NCI-H2196 treated with DMSO at 0.1 percent for 48 hours (cell line): ENCODE measurements around the gene COX4I2.
"Not testable (repeated sequence)": the region's sequence is repeated elsewhere in the genome, so short reads cannot be mapped to it uniquely, and the experiment has no call there.

Source experiments
- DNase-seq: peaks from one replicate; lab custom pipeline; 2025; ENCODE audit not compliant: unreplicated experiment; lab: John Stamatoyannopoulos, UW

COX4I2 gene

DNA sequence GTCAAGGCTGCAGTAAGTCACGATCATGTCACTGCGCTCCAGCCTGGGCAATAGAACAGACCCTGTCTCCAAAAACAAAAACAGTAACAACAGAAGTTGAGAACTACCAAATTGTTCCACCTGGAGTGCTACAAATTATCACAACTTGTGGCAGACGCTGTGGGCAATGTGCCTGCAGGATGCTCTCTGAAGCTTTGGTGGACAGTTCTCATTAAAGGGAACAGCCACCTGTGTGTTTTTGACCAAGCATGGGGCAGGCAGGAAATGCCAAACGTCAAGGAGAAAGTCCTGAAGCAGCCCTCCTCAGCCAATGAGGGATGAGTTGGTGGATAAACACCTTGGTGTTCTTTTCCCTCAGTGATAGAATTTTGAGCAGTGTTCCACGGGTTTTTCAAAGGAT, 15.8 kb downstream of the COX4I2 start:
- no peak for DNase-seq

DNA sequence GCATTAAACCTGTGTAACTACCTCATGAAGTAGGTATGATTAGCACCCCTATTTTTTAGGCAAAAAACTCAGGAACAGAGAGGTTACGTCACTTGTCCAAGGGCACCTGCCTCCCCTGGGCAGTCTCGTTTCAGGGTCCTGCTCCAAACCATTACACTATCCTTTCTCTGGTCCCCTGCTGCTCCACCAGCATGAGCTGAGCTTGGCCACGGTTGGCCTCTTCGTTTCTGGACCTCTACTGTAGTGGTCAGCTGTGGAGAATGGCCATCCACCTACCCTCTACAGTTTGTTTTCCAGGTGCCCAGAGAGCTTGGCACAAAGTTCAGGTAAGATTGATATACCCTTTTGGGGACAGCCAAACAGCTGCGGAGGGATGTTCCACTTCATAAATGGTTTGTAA, 16.8 kb downstream of the COX4I2 start:
- DNase-seq, result no peak

DNA sequence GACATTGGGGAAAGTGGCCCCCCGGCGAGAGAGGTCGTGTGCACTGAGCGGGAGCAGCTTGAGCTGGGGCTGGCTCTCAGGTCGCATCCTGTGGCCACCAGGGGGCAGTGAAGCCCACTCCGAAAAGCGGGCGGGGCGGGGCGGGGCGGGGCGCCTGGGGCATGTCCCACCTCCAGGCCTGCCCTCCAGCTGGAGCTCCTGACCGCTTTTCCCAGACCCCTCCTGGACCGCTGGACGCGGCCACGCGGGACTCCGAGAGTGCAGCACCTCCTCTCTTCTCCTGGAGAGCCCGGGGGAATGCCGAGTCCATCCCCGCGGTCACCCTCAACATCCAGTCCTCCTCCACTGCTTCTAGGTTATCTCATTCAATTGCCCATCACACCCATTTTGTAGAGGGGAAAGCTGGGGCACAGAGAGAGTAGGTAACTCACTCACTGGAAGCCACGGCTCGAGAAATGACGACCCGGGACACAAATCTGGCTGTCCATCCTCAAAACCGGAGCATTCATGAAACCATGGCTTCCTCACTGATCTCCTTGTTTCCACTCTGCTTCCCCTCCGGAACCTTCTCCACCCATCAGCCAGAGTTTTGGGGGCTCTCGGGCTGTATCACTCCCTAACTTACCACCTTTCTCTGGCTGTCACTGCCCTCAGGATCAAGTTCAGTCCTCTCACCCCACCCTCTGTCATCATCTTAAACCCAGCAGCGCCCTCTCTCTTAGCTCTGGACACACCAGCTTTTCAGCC, 24.1 kb downstream of the COX4I2 start:
- DNase-seq, result peak; percentile 60

DNA sequence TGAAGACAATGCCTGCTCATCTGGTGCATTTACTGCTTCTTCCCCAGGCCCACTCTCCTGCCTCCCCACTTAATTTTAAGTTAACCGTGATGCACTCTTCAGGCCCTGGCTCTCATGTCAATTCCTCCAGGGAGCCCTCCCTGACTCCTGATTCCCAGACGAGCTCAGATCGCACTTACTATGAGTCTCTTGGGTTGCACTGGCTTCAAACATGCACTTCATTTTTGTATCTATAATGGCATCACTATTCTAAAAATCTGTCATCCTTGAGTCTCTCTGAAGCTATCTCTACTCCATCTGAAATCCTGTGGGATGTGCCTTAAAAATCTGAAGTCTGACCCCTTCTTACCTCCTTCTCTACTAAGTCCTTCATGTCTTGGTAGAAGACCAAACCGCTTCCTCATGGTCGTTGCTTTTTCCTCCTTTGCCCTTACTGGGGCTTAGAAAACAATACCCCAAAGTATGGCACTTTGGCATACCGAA, 24.7 kb downstream of the COX4I2 start:
- DNase-seq, result no peak

DNA sequence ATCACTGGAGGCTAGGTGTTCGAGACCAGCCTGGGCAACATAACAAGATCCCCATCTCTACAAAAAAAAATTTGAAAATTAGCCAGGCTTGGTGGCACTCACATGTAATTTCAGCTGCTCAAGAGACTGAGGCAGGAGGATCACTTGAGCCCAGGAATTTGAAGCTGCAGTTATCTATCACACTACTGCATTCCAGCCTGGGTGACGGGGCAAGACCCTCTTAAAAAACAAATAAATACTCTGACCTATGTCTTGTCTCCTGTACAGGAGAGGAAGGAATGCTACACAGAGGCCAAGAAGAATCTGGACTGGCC, 25.8 kb downstream of the COX4I2 start:
- DNase-seq, result no peak

DNA sequence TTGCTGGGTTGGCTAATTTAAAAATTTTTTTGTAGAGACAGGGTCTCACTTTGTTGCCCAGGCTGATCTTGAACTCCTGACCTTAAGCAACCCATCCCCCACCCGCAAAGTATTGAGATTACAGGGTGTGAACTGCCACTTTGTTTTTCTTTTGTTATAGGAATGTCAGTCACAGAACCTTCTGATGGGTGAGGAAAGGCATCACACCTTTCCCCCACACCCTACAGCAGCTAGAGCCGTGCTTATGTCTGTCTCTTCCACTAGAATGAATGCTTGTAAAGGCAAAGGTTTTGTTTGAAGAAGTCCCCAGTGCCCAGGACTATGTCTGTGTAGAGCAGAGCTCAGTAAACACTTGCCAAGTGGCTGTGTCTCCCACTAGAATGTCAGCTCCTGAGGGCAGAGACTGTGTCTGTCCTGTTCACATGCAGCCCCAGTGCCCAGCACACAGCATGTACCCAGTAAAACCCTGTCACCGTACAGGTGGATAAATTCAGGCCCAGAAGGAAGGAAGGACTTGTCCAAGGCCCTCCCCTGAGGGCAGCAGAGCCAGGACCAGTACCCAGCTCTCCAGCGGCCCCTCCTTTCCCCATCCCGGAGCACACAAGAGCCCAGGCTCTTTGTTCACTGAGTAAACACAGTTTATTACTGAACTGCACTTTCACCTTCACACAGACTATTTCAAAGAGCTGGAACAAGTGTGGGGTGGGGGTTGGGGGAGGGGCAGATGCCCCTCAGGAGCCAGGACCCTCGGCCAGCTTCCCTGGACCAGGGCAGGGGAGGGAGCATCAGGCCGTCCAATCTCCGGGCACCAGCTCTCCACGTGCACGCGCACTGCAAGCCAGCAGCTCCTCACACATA, 26.4 kb downstream of the COX4I2 start:
- DNase-seq, result peak; percentile 67

DNA sequence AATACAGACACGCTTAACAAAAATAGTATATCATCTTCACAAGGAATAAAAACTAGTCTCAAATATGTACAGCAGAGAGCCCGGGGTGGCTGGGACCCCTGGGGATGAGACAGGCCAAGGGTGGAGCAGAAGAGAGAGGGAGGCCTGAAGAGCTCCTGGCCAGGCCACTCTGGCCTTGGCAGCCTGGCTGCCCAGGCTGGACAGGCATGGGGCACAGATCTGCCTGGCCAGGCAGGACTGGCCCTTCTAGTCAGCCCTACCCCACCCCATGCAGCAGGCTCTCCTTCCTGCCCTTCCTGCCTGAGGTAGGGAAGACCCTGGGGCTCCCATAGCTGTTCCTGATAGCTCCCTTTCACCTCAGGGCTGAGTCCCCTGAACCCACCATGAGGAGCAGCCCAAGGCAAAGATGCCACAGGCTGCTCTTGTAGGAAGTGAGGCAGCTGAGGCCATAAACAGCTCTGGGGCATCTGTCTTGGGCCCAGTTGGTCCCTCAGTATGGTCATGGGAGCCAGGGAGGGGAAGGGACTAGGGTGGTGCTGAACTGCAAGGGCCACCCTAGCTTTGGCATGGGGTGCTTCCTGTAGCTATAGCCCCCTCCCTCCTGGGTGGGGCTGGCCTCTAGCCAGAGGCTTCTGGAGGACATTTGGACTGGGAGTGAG, 27.1 kb downstream of the COX4I2 start:
- DNase-seq, result no peak

DNA sequence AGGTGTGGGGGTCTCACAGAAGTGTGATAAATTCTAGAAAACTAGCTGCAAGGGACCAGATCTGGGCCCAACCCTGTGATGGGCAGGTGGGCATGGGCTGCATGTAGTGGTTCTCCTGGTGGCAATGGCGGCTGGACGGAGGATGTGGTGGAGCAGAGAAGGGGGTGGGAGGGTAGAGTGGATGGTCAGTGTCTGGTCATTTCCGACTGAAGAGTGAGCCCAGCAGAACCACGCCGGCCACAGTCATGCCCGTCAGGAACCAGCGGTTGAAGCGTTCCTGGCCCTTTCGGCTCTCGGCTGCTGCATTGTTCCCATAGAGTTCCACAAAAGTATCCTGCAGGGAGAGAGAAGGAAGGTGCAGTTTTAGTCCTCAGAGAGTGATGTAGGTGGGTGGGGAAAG, 28.0 kb downstream of the COX4I2 start:
- DNase-seq, result no peak

DNA sequence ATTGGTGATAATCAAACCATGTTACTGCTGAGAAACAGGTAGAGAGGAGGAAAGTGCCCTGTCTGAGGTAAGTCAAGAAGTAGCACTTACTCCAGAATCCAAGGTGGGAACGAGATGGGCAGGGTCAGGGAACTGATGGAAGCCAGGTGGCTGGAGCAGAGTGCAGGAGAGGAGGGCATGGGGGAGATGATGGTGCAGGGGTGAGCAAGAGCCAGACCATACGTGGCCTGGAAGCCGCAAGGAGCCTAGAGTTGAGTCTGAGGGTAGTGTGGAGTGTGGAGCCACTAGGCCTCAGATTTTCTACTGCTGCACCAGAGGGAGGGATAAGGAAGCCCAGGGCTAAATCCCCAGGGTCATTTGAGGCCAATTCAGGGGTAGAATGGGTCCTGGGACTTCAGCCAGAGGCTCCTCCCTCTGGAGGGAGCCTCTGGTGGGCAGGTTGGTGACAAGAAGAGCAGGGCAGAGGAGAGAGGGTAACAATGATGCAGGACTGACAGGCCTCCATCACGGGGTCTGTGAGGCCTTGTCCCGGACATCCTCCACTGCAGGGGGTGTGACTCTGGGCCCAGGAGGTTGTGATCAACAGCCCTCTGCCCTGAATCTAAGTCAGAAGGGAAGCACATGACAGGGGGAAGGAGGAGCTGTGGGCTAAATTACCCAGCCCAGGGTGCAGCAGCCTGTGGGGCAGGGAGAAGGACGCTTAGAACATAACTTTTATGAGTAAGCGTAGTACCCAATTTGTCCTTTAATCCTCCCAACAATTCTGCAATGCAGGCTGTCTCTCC, 28.7 kb downstream of the COX4I2 start:
- DNase-seq, result no peak

DNA sequence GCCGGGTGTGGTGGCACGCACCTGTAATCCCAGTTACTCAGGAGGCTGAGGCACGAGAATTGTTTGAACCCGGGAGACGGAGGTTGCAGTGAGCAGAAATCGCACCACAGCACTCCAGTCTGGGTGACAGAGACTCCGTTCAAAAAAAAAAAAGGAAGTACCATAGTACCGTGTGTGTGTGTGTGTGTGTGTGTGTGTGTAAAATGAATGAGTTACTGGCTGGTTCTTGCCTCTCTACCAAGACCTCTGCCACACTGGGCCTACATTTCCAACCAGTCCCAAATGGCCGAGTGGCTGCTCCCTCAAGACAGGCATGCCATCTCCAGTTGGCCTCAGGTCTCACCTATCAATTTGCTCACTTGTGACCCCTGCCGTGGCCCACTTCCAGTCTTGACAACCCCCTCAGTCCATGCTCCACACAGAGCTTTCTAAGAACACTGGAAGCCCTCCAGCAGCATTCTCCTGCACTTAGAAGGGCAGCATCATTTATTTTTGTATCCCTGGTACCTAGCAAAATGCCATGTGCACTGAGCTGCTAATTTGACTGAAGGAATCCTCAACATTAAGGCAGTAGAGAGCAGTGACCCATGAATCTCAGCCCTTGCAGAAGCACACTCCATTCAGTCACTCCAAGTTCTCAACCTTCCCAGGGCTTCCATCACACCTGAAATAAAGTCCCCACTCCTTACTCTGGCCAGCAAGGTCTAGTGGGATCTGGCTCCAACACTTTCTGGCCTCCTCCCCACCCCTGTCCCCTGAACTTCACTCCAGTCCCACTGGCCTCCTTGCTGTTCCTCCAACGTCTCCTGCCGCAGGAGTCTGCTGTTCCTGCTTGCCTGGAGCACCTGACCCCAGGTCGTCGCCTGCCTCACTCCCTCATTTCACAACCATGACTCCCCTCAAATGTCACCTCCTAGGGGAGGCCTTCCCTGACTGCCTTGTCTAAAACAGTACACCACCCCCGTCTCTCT, 29.9 kb downstream of the COX4I2 start:
- DNase-seq, result no peak

DNA sequence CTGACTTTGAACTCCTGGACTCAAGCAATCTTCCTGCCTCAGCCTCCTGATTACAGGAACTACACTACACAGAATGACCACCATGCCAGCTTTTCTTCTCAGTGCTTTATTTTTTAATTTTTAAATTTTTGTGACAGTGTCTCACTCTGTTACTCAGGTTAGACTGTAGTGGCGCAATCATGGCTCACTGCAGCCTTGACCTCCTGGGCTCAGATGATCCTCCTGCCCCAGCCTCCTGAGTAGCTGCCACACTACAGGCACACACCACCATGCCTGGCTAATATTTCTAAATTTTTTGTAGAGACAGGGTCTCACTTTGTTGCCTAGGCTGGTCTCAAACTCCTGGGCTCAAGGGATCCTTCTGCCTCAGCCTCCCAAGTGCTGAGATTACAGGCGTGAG, 31.2 kb downstream of the COX4I2 start:
- DNase-seq, result not testable (repeated sequence)

DNA sequence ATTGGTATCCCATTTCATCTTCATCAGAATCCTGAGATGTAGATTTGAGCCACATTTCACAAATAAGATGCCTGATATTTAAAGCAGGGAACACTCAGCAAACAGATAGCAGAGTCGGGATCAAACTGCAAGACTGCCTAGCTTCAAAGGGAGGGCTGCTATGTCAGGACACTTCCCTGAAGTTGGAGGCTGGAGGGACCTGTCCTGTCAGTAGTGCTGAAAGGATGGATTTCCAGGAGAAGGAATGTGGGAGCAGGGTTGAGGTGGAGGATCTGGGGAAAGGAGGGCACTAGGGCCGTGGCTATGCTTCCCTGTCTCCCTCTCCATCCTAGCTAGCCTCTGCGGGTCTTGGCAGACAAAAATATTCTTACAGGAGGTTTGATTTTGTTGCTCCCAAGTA, 32.2 kb downstream of the COX4I2 start:
- DNase-seq, result no peak

DNA sequence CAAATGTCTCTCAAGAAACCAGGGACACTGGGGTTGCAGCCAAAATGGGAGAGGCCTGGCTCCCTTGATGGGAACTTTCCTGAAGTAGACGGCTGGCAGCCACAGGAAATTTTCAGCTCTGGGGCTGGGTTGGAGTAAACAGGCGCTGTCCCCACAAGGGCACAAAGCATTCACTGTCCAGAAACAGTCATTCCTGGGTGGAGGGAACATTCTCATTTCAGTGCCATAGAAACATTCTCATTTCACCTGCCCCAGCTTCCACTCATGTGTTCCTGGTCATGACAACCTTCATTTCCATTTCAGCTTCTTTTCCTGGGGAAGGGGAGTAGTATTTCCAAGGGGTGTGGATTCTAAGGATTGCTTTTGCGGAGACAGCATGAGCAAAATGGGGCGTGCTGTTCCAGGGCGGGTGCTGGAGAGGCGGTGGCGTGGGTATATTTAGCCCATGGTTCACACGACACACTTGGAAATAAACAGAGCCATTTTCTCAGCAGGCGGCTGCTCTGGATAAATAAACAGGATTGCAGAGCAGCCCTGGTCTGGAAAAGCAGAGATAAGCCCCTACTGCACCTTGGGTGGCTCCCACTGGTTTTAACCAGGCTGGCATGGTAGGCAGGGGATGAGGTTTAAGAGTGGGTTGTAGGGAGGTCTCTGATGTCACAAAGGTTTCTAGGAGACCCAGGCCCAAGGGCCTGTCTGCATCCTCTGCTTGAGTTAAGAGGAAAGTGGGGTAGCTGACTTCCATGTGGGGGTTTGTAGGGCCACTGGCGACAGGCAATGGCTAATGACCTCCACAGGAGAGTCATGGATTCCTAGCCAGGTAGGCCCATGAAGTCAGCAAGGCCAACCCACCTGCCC, 32.9 kb downstream of the COX4I2 start:
- no peak for DNase-seq

DNA sequence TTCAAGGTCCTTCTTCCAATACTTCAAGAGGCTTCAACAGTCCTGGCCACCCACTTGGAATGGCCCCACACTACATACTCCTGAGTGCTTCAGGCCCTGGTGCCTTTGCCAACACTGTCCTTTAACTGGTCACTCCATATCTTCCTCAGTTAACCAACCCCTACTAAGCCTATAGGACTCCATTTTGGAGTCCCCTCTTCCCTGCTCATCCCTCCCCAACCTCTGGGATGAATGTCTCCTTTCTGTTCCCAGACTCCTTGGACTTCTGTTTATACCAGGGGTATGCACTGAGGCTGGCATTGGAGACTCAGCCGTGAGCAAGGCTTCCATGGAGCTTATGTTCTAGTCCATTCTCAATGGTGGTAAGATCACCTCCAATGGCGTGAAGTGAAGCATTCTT, 33.6 kb downstream of the COX4I2 start:
- no peak for DNase-seq

DNA sequence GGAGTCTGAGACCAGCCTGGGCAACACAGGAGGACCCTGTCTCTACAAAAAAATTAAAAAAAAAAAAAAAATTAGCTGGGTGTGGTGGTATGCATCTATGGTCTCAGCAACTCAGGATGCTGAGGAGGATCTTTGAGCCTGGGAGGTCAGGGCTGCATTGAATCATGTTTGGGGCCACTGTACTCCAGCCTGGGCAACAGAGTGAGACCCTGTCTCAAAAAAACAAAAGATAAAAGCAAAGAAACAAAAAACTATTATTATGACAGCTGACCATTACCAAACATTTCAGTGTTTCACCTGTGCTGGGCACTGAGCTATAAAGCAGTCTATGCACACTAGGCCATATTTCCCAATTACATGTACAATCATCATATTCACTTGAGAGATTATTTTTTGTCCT, 35.7 kb downstream of the COX4I2 start:
- DNase-seq, result no peak

DNA sequence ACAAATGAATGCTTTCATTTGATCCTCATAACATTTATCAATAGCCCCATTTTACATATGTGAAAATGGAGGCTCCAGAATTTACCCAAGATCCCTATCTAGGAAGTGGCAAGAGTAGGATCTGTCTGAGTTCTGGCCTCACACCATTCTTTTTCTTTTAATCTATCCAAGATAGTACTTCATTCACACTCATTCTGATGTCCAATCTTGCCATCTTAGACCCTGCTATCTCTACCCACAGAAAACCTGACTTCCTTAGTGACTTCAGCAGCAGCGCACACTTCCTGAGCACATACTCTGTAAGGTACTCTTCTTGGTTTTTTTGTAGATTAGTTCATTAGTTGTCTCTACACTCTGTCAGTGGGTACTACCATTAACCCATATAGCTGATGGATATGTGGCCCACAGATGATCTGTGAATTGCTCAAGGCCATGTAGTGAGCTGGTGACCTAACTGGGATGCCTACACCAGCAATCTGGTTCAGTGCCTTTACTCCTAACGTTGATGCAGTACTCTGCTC, 36.3 kb downstream of the COX4I2 start:
- no peak for DNase-seq

DNA sequence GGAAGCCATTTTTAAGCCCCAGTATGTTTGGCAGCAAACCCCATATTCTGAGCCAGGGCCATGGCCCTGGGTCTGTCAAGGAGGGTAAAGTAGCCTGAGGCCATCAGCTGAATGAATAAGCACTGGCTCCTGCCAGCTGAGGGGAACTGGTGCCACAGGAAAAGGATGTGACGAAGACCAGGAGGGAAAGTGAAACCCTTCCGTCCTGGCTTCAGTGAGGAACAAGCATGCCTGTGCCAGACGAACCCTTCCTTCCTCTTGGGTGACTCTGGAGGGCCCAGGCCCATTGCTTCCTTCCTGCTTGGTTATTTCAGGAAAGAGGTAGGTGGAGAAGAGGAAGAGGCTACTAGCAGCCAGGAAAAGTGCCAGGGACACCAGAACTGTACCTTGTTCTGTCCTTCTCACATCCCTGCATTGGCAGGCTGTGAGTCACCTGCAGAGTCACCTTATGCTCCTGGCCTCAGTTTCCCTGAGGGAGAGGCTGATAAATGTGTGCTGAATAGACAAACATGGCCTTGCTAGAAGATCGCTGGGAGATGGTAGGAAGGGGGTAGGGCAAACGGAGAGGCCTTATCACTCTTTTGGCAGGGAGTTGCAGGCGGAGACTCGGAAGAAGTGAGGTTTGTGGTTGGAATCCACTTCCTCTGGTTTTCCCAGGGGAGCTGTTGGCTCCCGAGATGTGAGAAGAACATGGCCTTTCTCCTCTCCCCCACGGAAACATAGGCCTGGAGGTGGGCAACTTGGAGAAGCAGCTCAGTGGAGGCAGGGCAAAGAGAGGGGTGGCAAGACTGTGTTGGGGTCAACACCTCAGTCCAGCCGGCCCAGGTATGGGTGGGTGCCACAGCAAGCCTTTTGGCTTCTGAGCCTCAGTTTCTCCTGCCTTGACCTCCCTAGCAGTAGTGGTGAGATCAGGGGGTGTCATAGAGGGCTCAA, 37.4 kb downstream of the COX4I2 start:
- DNase-seq, result no peak
